Osteoblast (primary cell): ENCODE results near the gene MEIS1. TPM values are rescaled to one million over a fixed set of nuclear protein-coding genes. Genes with fewer than 3 reads are reported as not detected.

Experiments used
- DNase-seq: peaks from one replicate; pipeline ENCODE4 v3.0.0; 2011; ENCODE audit warnings: low spot score, mixed read lengths; ENCODE audit not compliant: insufficient read length; ENCODE audit errors: missing footprints
- H2AFZ ChIP-seq: 2 replicates; pipeline ENCODE4 v1.6.0; 2011; ENCODE audit warnings: mild to moderate bottlenecking, low read length
- H3K27ac ChIP-seq: 2 replicates; pipeline ENCODE4 v1.5.1; 2011; ENCODE audit warnings: mild to moderate bottlenecking, low read depth, low read length, moderate library complexity
- H3K27me3 ChIP-seq: 2 replicates; pipeline ENCODE4 v1.6.0; 2012; ENCODE audit warnings: mild to moderate bottlenecking, control low read depth, inconsistent platforms, low read length, moderate library complexity; ENCODE audit not compliant: insufficient read depth
- H3K36me3 ChIP-seq: 2 replicates; pipeline ENCODE4 v1.5.1; 2011; ENCODE audit warnings: mild to moderate bottlenecking, low read length, control low read depth, moderate library complexity; ENCODE audit not compliant: insufficient read depth
- H3K4me1 ChIP-seq: 2 replicates; pipeline ENCODE4 v1.5.1; 2011; ENCODE audit warnings: mild to moderate bottlenecking, low read length, control low read depth, moderate library complexity; ENCODE audit not compliant: insufficient read depth
- H3K4me2 ChIP-seq: 2 replicates; pipeline ENCODE4 v1.6.0; 2011; ENCODE audit warnings: mild to moderate bottlenecking, low read length; ENCODE audit not compliant: insufficient read depth
- H3K4me3 ChIP-seq: fragments of 200-600 bp; sonication (generic); 3 replicates; pipeline ENCODE4 v1.5.1; 2012; ENCODE audit warnings: mild to moderate bottlenecking, low read length, inconsistent platforms; ENCODE audit not compliant: insufficient read depth
- H3K79me2 ChIP-seq: 2 replicates; pipeline ENCODE4 v1.6.0; 2012; ENCODE audit warnings: mild to moderate bottlenecking, low read length, control low read depth, inconsistent platforms; ENCODE audit not compliant: insufficient read depth
- H3K9me3 ChIP-seq: 2 replicates; pipeline ENCODE4 v1.5.1; 2011; ENCODE audit warnings: low read depth, low read length, control low read depth
- H4K20me1 ChIP-seq: 2 replicates; pipeline ENCODE4 v1.6.0; 2012; ENCODE audit warnings: mild to moderate bottlenecking, low read length, control low read depth; ENCODE audit not compliant: insufficient read depth
- CTCF ChIP-seq: IDR thresholded peaks from 2 replicates; pipeline ENCODE4 v1.5.1; 2011; ENCODE audit warnings: mild to moderate bottlenecking, low read depth, low read length, moderate library complexity; ENCODE audit errors: extremely low read depth
- total RNA-seq: library from RNA; depleted of rRNA; stranded (reverse); fragments of >200 nt; gene quantifications from 2 replicates; pipeline ENCODE4 v1.2.3, GENCODE V29; 2012

Gene MEIS1
- total RNA-seq, 1 donor: 11.9 TPM

GRCh38 chr2:66431274-66431642 lies 3.7 kb upstream of the MEIS1 start:
- TF ChIP-seq CTCF: no peak
- peaks cover 3% of the 10 kb centered on the region for H3K4me1 ChIP-seq
- H3K9me3 ChIP-seq: no peaks in the 10 kb centered on the region
- no peak overlapping the region for H3K4me2 ChIP-seq
- peaks cover 9% of the 10 kb centered on the region for H3K79me2 ChIP-seq
- H3K36me3 ChIP-seq: no peaks in the 10 kb centered on the region
- H3K27me3 ChIP-seq: peaks cover 24% of the 10 kb centered on the region
- H3K27ac ChIP-seq: no peak overlapping the region
- no peak overlapping the region for H2AFZ ChIP-seq
- H4K20me1 ChIP-seq: no peaks in the 10 kb centered on the region
- DNase-seq: no peak
- H3K4me3 ChIP-seq: no peak overlapping the region

- Histone ChIP-seq H3K9me3 (no peaks in the 10 kb centered on the region), H4K20me1 (no peaks in the 10 kb centered on the region), H3K27ac (no peak overlapping the region), H2AFZ (peak overlapping the region; percentile 98), H3K4me1 (peaks cover 7% of the 10 kb centered on the region), H3K4me3 (peak overlapping the region; percentile 86), H3K79me2 (peaks cover 16% of the 10 kb centered on the region), H3K4me2 (peak overlapping the region; percentile 100), H3K36me3 (no peaks in the 10 kb centered on the region), H3K27me3 (peaks cover 17% of the 10 kb centered on the region)
- DNase-seq: no peak
- TF ChIP-seq CTCF: no peak
Observed at GRCh38 chr2:66431846-66432587, 2.9 kb upstream of the MEIS1 start.

GRCh38 chr2:66432801-66433694 lies 1.9 kb upstream of the MEIS1 start:
- Histone ChIP-seq H4K20me1 (no peaks in the 10 kb centered on the region), H3K4me2 (peak overlapping the region; percentile 100), H3K79me2 (peaks cover 27% of the 10 kb centered on the region), H3K36me3 (no peaks in the 10 kb centered on the region), H2AFZ (peak overlapping the region; percentile 98), H3K27ac (peak overlapping the region; percentile 86), H3K4me3 (peak overlapping the region; percentile 86), H3K27me3 (peaks cover 7% of the 10 kb centered on the region), H3K9me3 (no peaks in the 10 kb centered on the region), H3K4me1 (peaks cover 11% of the 10 kb centered on the region)
- no peak for TF ChIP-seq CTCF
- peak; percentile 99 for DNase-seq

- H3K36me3 ChIP-seq: no peaks in the 10 kb centered on the region
- peaks cover 2% of the 10 kb centered on the region for H3K27me3 ChIP-seq
- no peaks in the 10 kb centered on the region for H4K20me1 ChIP-seq
- no peak for TF ChIP-seq CTCF
- H3K4me1 ChIP-seq: peaks cover 15% of the 10 kb centered on the region
- no peak for DNase-seq
- H3K27ac ChIP-seq: peak overlapping the region; percentile 86
- H3K9me3 ChIP-seq: no peaks in the 10 kb centered on the region
- H3K79me2 ChIP-seq: peaks cover 32% of the 10 kb centered on the region
- H3K4me2 ChIP-seq: peak overlapping the region; percentile 100
- peak overlapping the region; percentile 93 for H2AFZ ChIP-seq
- peak overlapping the region; percentile 86 for H3K4me3 ChIP-seq
Observed at GRCh38 chr2:66433695-66433944, 1.3 kb upstream of the MEIS1 start.
